GM18951 (cell line): ENCODE measurements around the gene PIK3AP1.
A peak's percentile ranks its signal among the peaks of the same experiment; 100 is the strongest.
"Not testable (repeated sequence)": the region's sequence is repeated elsewhere in the genome, so short reads cannot be mapped to it uniquely, and the experiment has no call there.

Source experiments
- POLR2A ChIP-seq: IDR thresholded peaks from 4 replicates; pipeline ENCODE4 v1.6.1; 2011; ENCODE audit warnings: mild to moderate bottlenecking; ENCODE audit not compliant: insufficient read length, insufficient read depth; ENCODE audit errors: extremely low read depth
- in situ Hi-C: fragments of 300-500 bp; cut with MboI; formaldehyde crosslinking; loops from one replicate; pipeline ENCODE4 v1.12.0; 2022; ENCODE audit warnings: low sequenced_read_pairs, mixed read lengths, inconsistent platforms; ENCODE audit not compliant: unreplicated experiment

The PIK3AP1 gene, protein sequence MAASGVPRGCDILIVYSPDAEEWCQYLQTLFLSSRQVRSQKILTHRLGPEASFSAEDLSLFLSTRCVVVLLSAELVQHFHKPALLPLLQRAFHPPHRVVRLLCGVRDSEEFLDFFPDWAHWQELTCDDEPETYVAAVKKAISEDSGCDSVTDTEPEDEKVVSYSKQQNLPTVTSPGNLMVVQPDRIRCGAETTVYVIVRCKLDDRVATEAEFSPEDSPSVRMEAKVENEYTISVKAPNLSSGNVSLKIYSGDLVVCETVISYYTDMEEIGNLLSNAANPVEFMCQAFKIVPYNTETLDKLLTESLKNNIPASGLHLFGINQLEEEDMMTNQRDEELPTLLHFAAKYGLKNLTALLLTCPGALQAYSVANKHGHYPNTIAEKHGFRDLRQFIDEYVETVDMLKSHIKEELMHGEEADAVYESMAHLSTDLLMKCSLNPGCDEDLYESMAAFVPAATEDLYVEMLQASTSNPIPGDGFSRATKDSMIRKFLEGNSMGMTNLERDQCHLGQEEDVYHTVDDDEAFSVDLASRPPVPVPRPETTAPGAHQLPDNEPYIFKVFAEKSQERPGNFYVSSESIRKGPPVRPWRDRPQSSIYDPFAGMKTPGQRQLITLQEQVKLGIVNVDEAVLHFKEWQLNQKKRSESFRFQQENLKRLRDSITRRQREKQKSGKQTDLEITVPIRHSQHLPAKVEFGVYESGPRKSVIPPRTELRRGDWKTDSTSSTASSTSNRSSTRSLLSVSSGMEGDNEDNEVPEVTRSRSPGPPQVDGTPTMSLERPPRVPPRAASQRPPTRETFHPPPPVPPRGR

DNA sequence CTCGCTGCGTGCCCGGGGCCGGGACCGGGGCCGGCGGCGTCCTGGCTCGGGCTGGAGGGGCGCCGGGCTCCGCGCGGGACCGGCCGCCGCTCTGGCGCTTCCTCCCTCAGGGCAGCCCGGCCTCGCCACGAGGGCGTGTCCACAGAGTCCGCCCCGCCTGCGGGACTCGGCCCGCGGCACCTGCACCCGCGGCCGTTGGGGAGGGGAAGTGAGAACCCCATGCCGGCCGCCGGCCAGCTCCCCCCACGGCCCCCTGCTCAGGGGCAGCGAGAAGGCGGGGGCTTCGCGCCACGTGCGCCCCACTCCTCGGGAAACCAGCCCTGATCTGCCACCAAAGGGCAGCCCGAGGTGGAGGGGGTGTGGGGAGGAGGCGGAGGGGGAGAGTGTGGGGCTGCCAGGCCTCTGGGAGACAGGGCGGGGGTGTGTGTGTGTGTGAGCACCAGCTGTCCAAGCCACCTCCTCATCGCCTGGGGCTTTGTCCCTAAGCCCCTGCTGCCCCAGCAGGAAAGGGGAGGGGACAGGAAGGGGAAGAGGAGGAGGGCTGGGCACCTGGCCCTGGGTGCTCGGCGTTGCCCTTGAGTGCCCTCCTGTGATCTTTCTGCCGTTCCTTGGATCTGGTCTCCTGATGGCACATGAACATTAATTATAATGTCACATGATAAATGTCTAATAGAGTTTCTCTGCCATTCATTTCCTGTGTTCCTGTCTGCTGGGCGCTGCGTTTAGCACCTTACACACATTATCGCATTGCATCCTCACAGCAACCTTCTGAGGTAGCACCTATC, at the start of gene PIK3AP1:
Gene PIK3AP1, minus strand, starts transcription at position 93 of the 785 bp plus-strand sequence. CDS start 120 bp downstream, outside the sequence.
- peak; percentile 70 for TF ChIP-seq POLR2A
- in situ Hi-C loops, result no loop called here

GRCh38 chr10:96768136-96768535, 47.8 kb upstream of the PIK3AP1 start:
- in situ Hi-C loops, result no loop called here
- no peak for TF ChIP-seq POLR2A

- in situ Hi-C loops, result no loop called here
- TF ChIP-seq POLR2A, result no peak
Measured at GRCh38 chr10:96767611-96768010, 47.3 kb upstream of the PIK3AP1 start.

- in situ Hi-C loops, result no loop called here
- TF ChIP-seq POLR2A, result no peak
Measured at GRCh38 chr10:96765406-96766240, 45.3 kb upstream of the PIK3AP1 start.

- in situ Hi-C loops, result no loop called here
- TF ChIP-seq POLR2A, result no peak
Measured at GRCh38 chr10:96764425-96765060, 44.2 kb upstream of the PIK3AP1 start.

- in situ Hi-C loops, result no loop called here
- TF ChIP-seq POLR2A, result no peak
Measured at GRCh38 chr10:96758423-96758822, 38.1 kb upstream of the PIK3AP1 start.

- in situ Hi-C loops, result no loop called here
- TF ChIP-seq POLR2A, result no peak
Measured at GRCh38 chr10:96756111-96756903, 36.0 kb upstream of the PIK3AP1 start.

DNA sequence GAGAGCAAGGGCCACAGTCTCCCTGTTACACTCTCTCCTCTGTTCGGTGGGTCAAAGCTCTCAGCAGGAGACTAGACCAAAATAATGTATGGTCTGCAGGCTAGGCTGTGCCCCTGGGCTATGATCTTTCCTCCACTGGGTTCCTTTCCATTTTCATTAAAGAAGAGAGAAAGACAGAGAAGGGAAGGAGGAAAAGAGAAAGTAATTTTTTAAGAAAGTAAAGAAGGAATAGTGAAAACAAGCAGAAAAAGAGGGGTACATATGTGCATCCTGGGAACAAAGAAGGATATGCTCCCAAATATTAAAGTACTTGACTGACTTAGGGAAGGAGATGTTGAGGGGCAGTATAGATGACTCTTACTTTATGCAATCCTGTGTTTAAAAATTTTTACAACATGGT, 33.6 kb upstream of the PIK3AP1 start:
- in situ Hi-C loops, result no loop called here

DNA sequence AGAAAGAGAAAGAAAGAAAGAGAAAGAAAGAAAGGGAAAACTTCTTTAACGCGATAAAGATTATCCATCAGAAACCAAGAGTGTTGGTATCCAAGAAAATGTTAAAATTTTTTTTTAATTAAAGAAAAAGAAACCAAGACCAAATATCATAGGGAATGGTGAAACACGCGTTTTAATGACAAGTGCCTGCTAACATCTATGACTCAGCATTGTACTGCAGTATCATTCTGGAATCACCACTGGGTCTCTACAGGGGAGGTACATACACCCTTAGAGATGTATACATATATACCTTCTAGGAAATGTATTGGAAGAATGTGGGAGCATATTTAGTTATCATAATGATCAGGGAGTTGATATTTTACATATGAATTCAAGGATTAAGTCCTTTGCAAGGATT, 32.1 kb upstream of the PIK3AP1 start:
- no peak for TF ChIP-seq POLR2A
- in situ Hi-C loops, result no loop called here

More for the DNA sequence above, 33.6 kb upstream of the PIK3AP1 start:
- no peak for TF ChIP-seq POLR2A

DNA sequence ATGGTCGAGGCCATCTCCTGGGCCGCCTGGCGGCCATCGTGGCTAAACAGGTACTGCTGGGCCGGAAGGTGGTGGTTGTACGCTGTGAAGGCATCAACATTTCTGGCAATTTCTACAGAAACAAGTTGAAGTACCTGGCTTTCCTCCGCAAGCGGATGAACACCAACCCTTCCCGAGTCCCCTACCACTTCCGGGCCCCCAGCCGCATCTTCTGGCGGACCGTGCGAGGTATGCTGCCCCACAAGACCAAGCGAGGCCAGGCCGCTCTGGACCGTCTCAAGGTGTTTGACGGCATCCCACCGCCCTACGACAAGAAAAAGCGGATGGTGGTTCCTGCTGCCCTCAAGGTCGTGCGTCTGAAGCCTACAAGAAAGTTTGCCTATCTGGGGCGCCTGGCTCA, 30.0 kb upstream of the PIK3AP1 start:
- in situ Hi-C loops, result not testable (repeated sequence)
